NCI-H2196 treated with DMSO at 0.1 percent for 48 hours (cell line): ENCODE results near the gene NDRG4.
"Not testable (repeated sequence)": the region's sequence is repeated elsewhere in the genome, so short reads cannot be mapped to it uniquely, and the experiment has no call there.

Experiments used
- DNase-seq: peaks from one replicate; lab custom pipeline; 2025; ENCODE audit not compliant: unreplicated experiment; lab: John Stamatoyannopoulos, UW

NDRG4 gene

DNA sequence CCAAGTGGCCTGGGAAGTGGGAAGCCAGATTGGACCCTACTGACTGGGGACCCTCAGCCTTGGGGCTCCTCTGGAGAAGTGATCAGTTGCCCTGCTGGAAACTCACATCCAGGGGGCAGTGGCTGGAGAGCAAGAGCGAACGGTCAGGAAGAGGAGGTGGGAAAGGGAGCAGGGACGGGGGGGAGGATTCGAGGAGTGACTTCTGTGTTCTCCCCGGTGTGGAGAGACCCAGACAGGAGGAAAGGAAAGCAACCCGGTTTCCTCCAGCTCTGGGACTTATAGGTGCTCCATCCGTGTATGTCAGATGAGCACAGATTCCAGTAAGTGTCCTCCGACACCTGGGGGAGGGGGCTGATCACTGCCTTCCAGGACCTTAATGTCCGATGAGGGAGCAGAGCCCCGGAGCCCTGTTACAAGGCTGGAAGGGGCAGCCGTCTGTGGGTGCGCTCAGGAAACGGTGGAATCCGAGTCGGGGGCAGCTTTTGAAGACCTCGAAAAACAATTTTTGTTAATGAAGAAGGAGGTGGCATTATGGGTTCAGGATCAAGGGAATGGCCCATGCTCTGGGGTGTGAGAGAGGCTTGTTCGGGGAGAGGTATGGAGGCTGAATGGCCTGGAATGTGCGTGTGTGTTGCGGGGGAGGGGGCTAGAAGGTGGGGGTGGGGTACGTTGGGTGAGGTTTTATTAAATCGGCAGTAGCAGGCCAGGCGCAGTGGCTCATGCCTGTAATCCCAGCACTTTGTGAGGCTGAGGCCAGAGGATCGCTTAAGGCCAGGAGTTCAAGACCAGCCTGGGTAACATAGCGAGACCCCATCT is 34.8 kb upstream of the NDRG4 start:
- no peak for DNase-seq

DNA sequence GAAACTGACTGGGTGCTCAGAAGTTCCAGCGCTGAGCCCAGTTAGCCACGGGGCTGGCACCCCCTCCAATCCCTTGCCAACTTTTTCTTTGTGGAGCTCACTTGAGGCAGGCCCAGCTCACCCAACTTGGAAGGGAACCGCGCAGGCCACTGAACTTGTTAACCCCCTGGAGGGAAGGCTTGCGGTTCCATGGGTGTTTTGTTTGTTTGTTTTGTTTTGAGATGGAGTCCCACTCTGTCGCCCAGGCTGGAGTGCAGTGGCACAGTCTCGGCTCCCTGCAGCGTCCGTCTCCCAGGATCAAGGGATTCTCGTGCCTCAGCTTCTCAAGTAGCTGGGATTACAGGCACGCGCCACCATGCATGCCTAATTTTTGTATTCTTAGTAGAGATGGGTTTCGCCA is 34.1 kb upstream of the NDRG4 start:
- DNase-seq: no peak

DNA sequence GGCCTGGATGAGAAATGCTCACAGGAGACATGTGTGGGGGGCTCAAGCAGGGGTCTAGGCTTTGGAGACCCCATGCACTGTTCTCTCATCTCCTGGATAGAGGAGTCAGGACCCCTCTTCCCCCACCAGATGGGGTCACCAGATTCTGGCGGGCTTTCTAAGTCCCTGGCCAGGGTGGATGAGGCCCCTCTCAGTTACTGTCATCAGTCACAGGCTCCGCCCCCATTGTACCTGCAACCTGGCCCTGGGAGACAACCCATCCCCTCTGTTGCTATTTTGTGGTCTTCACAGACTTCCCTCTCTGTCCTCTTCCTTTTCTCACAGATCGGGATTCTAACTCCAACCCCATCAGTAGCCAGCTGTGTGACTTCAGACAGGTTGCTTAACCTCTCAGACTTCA is 33.5 kb upstream of the NDRG4 start:
- no peak for DNase-seq

DNA sequence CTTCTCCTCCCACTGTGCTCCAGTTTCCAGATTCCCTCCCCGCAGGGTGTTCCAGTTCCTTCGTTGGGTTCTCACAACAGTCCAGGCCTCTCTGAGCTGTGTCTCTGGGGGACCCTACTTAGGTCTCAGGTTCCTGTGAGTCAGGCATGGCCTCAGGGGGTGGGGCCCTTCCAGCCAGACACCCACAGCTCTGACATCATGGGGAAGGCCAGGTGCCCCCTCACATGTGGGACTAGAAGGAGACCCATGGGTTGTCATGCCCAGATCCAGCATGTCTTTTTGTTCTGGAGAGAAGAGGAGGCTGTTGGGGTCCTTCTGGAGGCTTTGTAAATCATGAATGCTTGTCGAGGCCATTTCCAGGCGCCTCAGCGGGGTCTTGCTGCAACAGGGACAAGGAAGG is 32.0 kb upstream of the NDRG4 start:
- DNase-seq: no peak

DNA sequence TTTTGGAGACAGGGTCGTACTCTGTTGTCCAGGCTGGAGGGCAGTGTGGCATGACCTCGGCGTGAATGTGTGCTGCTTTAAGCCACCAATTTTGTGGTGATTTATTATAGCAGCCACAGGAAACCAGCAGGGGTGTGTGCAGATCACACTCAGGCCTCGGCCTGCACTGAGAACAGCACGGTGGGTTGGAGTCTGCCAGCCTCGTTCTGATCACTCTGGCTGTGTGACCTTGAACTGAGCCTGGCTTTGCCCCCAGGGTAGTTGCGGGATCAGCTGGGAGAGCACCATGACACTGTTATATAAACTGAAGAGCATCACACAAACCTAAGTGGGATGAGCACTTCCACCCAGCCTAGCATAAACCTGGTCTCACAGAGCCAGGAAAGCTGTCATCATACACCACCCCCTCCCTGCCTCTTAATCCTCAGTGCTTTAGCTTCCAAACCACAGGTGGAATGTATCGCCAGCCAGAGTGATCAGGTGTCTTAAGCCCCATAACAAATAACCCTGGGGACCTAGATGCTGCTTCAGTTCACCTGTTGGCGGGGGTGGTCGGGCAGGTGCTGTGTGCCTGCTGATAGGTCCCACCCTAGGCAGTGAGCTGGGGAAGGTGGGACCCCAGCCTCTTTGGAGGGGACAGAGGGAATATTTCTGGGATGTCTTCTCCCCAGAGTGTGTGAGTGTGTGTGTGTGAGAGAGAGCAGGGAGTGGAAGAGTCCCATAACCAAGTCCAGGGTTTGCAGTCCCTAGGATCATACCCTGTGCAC is 28.6 kb upstream of the NDRG4 start:
- DNase-seq: no peak

DNA sequence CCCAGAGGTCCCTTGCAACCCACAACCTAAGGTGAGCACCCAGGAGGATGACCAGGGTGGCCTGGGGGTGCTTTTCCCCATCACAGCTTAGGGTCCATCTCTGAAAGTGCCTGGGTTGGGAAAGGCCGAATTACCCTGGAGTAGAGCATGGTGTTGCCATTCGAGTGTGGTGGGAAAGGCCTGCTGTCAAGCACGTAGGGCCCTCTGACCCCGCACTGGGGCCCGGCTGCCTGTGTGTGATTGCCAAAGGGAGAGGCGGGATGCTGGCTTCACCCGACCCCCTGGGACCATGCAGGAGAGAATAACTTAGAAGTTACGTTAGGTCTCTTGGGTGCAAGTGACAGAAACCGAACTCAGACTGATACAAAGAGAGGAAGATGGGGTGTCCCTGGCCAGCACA is 27.7 kb upstream of the NDRG4 start:
- no peak for DNase-seq

DNA sequence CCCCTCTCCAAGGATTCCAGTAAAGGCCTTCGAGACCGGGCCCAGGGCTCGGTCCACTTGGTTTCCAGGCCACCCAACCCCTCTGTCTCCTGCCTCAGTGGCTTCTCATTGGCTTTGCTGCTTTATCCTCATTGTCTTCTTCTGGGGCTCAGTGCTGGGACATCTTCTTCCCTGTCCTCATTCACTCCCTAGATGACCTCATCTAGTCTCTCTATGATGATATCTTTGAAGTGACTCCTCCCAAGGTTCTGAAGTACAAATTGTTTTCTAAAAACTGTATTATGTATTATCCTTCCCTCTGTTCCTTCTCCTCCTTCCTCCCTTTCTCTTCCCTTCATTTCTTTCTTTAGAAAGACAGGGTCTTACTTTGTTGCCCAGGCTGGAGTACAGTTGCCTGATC is 27.1 kb upstream of the NDRG4 start:
- DNase-seq: no peak

DNA sequence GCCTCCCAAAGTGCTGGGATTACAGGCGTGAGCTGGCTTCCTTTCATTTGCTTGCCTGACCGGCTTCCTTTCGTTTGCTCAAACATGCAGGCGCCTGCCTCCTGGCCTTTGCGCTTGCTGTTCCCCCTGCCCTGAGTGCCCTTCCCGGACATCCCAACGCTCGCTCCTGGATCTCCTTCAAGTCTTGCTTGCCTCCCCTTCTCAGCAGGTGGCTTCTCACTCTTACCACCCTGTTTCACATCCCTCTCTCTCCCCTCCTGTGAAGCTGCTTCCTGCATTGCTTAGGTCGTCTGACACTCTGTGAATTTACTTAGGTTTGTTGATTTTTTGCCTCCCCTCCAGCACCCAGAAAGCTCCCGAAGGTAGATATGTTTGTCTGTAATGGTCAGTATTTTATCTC is 25.6 kb upstream of the NDRG4 start:
- DNase-seq: no peak

DNA sequence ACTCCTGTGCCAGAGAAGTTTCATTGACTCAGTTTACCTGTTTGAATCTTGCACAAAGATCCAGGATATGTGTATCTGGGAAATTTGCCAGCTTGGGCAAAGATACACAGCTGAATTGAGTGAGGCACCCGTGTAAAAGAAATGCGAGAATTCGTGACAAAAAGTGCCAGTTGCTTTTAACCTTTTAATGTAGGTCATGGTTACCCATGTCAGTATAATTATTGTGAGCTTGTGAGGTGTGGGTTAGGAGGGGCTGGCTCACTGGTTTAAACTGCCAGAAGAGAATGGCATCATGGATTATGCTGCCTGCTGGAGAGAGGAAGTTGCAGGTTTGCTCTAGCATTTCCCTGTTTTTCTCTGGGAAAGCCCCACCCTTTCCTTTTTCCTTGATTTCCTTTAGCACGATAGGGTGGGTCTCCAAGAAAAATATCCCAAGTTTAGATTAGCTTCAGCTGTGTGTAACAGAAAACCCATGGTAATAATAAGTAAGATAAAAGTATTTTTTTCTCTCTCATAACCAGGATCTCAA is 24.8 kb upstream of the NDRG4 start:
- DNase-seq: no peak

DNA sequence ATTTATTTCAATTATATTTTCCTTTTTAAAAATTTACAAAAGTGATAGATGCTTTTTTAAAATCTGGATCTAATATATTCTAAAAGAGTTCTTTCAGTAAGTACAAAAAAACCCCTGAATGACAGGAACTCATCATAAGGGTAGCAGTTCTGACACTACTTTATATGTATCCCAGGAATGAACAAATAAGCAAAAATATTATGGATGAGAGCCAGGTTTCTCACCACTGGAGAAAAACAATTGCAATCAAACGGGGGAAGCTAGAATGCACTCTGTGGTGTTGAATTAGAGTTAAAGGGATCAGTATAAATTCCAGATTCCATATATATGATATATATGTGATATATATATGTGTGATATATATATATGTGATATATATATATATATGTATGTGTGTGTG is 23.2 kb upstream of the NDRG4 start:
- no peak for DNase-seq

DNA sequence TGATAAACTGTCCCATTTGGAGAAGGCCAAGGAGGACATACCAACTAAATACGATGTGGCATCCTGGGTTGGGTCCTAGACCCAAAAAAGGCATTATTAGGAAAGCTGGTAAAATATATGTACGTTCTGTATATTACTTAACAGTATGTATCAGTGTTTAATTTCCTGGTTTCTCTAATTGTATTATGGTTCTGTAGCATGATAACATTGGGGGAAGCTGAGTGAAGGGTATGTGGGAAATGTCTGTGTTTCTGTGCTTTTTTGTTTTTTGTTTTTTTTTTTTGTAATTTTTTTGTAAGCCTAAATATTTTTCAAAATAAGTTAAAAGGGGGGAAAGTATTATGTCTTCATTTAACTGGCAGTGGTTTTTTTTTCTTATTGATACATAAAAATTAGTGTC is 21.5 kb upstream of the NDRG4 start:
- no peak for DNase-seq

DNA sequence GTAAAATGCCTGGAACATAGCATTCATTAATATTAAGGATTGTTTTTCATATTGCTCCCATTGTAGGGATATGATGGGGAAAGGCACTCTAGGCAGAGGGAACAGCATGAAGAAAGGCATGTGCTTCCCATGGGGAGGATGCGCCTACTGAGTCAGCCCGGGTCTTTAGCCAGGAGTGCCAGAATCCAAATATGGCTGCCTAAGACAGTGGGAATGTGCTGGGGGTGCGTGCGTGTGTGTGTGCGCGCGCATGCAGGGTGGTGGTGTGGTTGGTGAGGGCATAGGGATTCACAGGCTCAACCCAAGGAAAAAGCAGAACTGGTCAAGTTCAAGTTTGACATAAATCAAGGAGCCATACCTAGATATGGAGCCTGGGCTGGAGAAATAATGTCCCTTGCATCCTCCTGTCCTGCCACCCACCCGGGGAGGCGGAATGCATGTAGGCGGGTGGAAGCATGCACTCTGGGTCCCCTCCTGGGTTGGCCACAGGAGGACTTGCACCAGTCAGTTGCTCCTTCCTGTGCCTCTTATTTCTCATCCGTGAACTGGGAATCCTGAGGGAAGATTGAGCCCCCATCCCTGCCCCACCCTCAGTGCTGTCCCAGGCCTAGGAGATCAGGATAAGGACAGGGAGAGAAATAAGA is 18.6 kb upstream of the NDRG4 start:
- no peak for DNase-seq

DNA sequence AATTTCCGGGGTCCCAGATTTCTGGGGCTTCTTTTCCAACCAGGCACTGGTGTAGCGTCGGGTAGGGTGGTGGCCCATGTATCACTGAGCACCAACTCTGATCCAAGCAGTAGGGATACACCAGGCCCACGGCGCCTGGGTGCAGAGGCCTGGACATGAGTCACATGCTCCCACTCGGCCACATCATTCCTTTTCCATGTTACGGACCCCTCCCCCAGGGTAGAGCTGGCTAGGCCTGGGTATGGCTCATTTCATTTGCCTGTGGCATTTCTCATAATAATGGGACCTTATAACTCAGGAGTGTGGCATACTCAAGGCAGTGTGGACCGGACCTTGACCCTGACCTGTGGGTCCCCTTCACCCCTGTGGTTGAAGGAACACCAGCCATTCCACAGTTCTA is 18.0 kb upstream of the NDRG4 start:
- no peak for DNase-seq

DNA sequence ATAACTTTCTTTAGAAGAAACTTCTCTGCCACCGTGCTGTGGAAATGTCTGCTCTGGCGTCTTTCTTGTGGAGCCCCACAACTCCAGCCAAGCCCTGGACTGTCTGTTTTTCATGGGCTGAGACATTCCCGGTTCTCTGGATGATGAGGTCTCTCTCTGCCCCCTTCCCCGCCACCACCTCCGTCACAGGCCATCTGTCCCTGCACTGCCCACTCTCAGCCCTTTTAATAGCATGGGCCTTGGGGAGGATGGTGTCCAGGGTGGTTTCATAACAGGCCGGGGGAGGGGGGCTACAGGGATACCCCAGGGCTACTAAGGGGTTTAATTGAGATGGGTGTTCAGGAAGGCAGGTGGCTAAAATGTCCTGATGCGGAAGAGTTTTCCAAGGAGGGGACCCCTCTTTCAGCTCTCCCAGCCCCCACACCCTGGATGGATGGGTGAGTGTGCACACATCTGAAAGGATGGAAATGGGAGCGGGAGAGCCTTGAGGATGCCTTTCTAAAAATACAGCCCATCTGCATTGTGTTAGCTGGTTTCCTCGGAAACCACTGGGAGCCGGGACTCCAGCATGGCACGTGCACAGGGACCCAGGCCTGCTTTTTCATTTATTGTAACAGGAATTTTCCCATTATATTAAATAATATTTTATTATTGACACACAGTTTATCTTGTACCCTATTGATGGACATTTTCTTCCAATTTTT is 14.6 kb upstream of the NDRG4 start:
- DNase-seq: no peak

DNA sequence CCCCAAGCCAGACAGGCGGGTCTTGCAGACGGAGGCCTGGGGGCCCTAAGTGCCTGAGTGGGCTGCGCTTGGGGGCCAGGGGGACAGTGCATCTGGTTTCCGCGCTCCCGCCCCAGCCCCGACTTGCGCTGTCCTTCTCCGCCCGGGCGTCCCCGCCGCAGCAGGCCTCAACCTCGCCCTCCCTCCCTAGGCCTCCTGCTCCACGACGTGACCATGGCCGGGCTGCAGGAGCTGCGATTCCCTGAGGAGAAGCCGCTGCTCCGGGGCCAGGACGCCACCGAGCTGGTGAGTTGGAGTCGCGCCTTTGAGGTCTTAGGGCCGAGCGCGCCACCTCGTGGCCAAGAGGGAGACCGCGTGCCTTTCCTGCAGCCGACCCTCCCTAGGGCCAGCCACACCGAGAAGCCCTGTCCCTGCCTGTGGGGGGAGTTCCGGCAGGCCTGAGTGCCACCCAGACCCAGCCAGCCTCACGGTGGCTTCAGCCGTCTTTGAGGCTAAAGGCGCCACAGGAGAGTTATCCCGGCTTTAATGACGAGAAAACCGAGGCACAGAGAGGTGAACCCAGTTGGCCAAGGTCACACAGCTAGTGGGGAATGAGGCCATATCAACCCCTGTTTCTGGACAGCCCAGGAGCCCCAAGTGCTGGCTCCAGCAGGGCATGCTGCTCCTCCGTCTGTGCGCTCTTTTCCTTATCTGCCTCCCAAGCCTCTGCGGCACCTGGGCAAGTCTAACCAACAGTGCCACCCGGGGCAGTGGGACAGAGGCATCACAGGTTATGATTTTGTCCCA is 12.2 kb upstream of the NDRG4 start:
- peak; percentile 55 for DNase-seq

DNA sequence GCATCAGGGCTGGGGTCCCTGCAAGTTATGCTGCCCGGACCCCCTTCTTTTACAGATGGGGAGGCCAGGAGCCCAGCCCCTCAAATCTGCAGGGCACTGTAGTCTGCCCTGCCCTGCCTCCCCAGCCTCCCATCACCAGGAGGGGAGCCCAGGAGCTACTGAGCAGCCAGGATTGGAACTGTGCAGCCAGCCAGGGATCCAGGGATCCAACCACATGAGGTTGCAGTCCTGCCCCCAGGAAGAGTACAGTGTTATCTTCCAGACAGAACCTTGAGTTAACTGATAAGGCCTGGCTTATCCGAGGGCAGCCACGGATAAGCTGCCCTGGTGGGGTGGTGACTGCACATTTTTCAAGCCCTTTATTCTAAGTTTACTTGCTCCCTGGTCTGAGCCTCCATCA is 11.4 kb upstream of the NDRG4 start:
- no peak for DNase-seq

DNA sequence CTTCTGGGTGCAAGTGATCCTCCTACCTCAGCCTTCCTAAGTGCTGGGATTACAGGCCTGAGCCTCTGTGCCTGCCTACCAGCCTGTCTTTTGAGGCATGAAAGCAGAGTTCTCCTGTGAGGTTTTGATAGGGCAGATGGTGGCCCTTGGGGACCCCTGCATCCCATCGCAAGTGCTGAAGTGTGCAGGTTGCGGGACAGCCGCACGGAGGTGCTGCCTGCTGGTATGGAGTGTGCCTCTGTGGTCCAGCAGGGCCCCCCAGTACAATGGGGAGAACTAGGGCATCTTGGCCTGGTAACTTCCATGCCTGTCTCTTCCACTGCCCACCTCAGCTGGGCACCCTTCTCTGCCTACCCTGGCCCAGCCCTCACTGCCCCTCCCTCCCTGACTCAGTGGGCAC is 9.9 kb upstream of the NDRG4 start:
- no peak for DNase-seq

DNA sequence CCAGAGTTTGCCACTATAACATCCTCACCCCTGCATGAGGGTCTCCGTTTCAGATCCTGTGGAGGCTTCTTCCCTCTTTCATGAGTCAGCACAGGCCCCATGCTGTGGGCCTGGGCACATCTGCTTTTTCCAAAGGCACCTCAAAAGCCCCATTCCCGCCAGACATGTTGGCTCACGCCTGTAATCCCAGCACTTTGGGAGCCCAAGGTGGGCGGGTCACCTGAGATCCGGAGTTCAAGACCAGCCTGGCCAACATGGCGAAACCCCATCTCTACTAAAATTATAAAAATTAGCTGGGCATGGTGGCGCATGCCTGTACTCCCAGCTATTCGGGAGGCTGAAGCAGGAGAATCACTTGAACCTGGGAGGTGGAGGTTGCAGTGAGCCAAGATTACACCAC is 9.4 kb upstream of the NDRG4 start:
- DNase-seq: not testable (repeated sequence)

DNA sequence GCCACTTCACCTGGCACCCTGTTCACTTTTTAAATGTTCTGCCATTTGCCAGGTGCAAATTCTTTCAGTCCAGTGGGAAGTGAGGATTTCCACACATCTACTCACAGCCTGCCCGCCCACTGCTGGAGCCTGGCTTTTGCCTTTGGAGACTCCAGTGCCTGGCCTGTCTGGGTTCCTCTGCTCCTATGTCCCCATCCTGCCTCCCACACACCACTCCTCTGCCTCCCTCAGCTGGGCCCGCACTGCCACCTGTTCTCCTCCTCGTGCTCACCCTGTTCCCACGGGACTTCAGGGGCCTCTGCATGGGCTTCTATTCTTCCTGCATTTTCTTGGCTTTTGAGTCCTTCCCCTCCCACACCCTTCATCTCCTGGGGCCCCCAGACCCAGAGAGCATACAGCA is 7.9 kb upstream of the NDRG4 start:
- DNase-seq: no peak

DNA sequence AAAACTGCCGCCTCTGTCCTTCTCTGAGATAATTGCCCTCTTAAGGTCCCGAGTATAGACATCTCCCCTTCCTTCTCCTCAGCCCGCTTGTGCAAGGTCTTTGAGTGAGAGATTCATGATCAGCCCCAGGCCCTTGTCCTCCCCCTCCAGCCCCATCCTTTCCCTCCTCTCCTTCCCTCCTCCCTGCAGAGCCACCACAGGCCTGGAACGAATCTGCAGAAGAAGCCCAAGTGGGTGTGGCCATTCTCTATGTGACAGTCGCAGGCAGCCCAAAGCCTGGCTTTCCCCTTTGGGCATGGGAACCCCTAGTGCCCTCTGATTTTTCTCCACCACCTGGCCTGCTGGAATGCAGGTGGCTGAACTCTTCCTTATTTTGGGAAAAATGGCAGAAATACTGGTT is 7.2 kb upstream of the NDRG4 start:
- DNase-seq: no peak
